ENCODE results near the gene HEMGN. TPM values are rescaled to one million over a fixed set of nuclear protein-coding genes. Genes with fewer than 3 reads are reported as not detected.

Gene HEMGN
- total and polyA plus RNA-seq, 10 donors: 0.13 to 26.6 (median 1.8) TPM

DNA sequence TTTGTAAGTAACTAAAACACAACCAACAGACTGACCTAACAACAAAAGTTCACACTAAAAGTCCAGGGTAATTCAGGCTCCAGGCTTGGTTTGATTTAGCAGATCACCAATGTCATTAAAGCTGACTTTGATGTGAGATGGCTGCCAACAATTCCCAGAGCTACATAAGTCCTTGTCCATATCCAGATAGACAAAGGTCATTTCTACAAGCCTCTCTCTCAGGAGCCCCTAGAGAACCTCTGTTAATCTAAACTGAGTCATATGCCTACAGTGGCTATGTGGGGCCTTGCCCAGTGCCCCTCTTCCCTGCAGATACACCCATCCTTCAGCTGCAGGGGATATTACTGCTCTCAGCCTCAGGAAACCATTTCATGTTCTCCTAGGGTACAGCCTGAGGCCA lies 26.9 kb upstream of the HEMGN start:
- no peak overlapping the region for H3K4me3 ChIP-seq
- H3K27me3 ChIP-seq (replicated peaks in 1 of 7): peaks cover 0 to 9% (median 0%) of the 10 kb centered on the region in 7 donors
- no peak overlapping the region for H3K27ac ChIP-seq
- H3K36me3 ChIP-seq: no peaks in the 10 kb centered on the region
- TF ChIP-seq POLR2AphosphoS5 (IDR thresholded peaks at IDR 0.05): no peak
- no peak for TF ChIP-seq POLR2A (IDR thresholded peaks at IDR 0.05)
- TF ChIP-seq CTCF (IDR thresholded peaks at IDR 0.05 in 8 of 11, conservative IDR thresholded peaks at IDR 0.05 in 3 of 11): no peak
- no peaks in the 10 kb centered on the region for H3K4me1 ChIP-seq
- DNase-seq: no peak
- no peaks in the 10 kb centered on the region for H3K9me3 ChIP-seq
- intact Hi-C loops (cut with DNase I; ENCODE audit: low total_unique reads): no loop called here

DNA sequence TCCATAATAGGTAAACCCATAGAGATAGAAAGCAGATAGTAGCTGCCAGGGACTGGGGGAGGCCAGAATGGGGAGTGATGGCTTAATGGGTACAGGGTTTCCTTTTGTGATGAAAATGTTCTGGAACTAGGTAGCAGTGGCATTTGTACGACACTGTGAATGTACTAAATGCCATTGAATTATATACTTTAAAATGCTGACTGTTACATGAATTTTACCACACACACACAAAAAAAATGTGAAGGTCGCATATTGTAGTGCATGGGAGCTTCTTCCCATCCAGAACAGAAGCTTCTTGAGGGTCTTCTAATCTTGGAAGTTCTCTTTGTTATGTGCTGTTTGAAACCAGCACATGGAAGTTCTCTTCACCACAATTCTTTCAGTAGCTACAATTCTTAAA lies 25.3 kb upstream of the HEMGN start:
- Histone ChIP-seq H3K27me3 (replicated peaks in 1 of 7) (peaks cover 0 to 9% (median 0%) of the 10 kb centered on the region in 7 donors), H3K4me3 (no peak overlapping the region), H3K9me3 (no peaks in the 10 kb centered on the region), H3K36me3 (no peaks in the 10 kb centered on the region), H3K4me1 (no peaks in the 10 kb centered on the region), H3K27ac (no peak overlapping the region)
- WGBS, 5 donors: 75 to 92% (median 81%) methylated on average over 2 of the region's 2 CpGs
- DNase-seq: no peak
- intact Hi-C loops (cut with DNase I; ENCODE audit: low total_unique reads): no loop called here
- TF ChIP-seq POLR2AphosphoS5 (IDR thresholded peaks at IDR 0.05) (no peak), CTCF (IDR thresholded peaks at IDR 0.05 in 8 of 11, conservative IDR thresholded peaks at IDR 0.05 in 3 of 11) (no peak), POLR2A (IDR thresholded peaks at IDR 0.05) (no peak)

- intact Hi-C loops (cut with DNase I; ENCODE audit: low total_unique reads): no loop called here
- H3K36me3 ChIP-seq: no peaks in the 10 kb centered on the region
- no peak overlapping the region for H3K27ac ChIP-seq
- H3K4me3 ChIP-seq: no peak overlapping the region
- DNase-seq: no peak
- H3K27me3 ChIP-seq (replicated peaks in 1 of 7): peaks cover 0 to 9% (median 0%) of the 10 kb centered on the region in 7 donors
- TF ChIP-seq POLR2A (IDR thresholded peaks at IDR 0.05) (no peak), POLR2AphosphoS5 (IDR thresholded peaks at IDR 0.05) (no peak), CTCF (IDR thresholded peaks at IDR 0.05 in 8 of 11, conservative IDR thresholded peaks at IDR 0.05 in 3 of 11) (no peak)
- no peaks in the 10 kb centered on the region for H3K9me3 ChIP-seq
- WGBS, 5 donors: 83 to 92% (median 84%) methylated on average over 5 of the region's 5 CpGs
- no peaks in the 10 kb centered on the region for H3K4me1 ChIP-seq
These were observed 24.6 kb upstream of the HEMGN start for GRCh38 chr9:97962575-97962974.

- H3K27ac ChIP-seq: no peak overlapping the region
- intact Hi-C loops (cut with DNase I; ENCODE audit: low total_unique reads): no loop called here
- no peak for DNase-seq
- TF ChIP-seq POLR2AphosphoS5 (IDR thresholded peaks at IDR 0.05) (no peak), CTCF (IDR thresholded peaks at IDR 0.05 in 8 of 11, conservative IDR thresholded peaks at IDR 0.05 in 3 of 11) (no peak), POLR2A (IDR thresholded peaks at IDR 0.05) (no peak)
- no peaks in the 10 kb centered on the region for H3K36me3 ChIP-seq
- peaks cover 0 to 4% (median 0%) of the 10 kb centered on the region in 7 donors for H3K27me3 ChIP-seq (replicated peaks in 1 of 7)
- 85 to 91% (median 87%) methylated on average over 4 of the region's 4 CpGs for WGBS, 5 donors
- H3K9me3 ChIP-seq: no peaks in the 10 kb centered on the region
- H3K4me1 ChIP-seq: no peaks in the 10 kb centered on the region
- no peak overlapping the region for H3K4me3 ChIP-seq
These were observed 24.2 kb upstream of the HEMGN start for GRCh38 chr9:97962136-97962535.
